Renal cortical epithelial cell (primary cell): ENCODE measurements around the gene PSG7. TPM values are rescaled to one million over a fixed set of nuclear protein-coding genes. Genes with fewer than 3 reads are reported as not detected.
"Not testable (repeated sequence)": the region's sequence is repeated elsewhere in the genome, so short reads cannot be mapped to it uniquely, and the experiment has no call there.

Experiments used
- DNase-seq: peaks from one replicate; pipeline ENCODE4 v3.0.0-alpha.2; 2011; ENCODE audit warnings: low read depth
- total RNA-seq: library from RNA; depleted of rRNA; stranded (reverse); fragments of >200 nt; gene quantifications from 2 replicates; pipeline ENCODE4 v1.2.3, GENCODE V29; 2014

The PSG7 gene
- not detected in 2 replicates for total RNA-seq

- DNase-seq, result not testable (repeated sequence)
Observed at GRCh38 chr19:42937107-42937506, at the start of gene PSG7. PSG7 (minus strand) TSS chr19:42937207; CDS start chr19:42937076, 131 bp downstream.

DNA sequence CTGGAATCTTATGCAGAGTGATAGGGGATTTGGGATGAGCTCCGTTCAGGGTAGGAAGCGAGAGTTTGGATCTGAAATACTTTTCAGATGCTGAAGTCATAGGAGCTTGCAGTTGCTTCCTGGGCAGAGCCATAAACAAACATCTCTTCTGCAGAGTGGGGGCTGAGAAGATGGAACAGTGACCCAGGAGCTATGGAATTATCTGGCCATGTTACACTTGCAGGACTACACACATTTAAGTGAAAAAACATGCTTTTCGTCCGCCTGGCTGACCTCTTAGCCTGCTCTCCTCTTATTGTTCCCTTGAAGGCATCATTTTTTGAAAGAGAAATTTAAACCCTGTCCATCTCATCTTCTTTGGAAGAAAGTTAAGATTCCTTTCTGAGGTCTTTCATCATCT, 48.6 kb upstream of the PSG7 start:
- no peak for DNase-seq

DNA sequence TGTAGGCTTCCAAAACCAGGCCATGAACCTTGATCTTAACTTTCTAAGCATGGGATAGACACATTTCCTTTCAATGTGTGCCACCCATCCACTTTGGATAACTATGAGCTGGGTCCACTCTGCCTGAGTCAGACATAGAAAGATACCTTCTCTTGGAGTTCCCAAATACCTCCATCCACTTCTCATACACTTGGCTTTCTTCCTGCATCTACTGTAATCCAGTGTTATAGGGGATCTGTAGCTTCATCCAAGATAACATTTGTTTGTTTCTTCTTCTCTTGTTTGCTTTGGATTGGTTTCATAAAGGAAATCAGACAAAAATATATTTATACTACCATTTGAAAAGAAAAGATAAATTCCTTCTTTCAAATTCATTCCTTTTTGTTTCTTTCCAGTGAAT, 45.1 kb upstream of the PSG7 start:
- not testable (repeated sequence) for DNase-seq

GRCh38 chr19:42971451-42971850, 34.4 kb upstream of the PSG7 start:
- DNase-seq, result not testable (repeated sequence)

- no peak for DNase-seq
Observed at GRCh38 chr19:42965176-42965575, 28.2 kb upstream of the PSG7 start.

GRCh38 chr19:42961119-42961518, 24.1 kb upstream of the PSG7 start:
- no peak for DNase-seq

GRCh38 chr19:42952126-42952525, 15.1 kb upstream of the PSG7 start:
- DNase-seq, result peak; percentile 6

- DNase-seq, result not testable (repeated sequence)
Observed at GRCh38 chr19:42951476-42951875, 14.5 kb upstream of the PSG7 start.

DNA sequence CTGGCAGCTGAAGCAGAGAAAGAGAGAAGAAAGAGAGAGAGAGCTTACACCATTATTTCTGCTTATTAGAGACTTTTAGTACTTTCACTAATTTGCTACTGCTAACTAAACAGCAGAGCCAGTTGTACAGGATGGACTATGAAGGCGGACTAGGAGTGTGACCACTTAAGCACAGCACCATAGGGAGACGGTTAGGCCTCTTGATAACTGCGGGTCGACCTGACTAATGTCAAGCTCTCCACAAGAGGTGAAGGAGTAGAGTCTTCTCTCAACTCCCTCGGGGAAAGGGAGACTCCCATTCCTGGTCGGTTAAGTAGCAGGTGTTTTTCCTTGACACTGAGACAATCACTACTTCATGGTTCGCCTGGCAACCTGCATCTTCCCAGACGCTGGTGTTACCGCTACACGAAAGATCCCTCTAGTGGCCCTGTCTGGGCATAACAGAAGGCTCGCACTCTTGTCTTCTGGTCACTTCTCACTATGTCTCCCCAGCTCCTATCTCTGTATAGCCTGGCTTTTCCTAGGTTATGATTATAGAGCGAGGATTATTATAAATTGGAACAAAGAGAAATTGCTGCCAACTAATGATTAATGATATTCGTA, 5.3 kb upstream of the PSG7 start:
- DNase-seq, result peak; percentile 23

GRCh38 chr19:42934726-42935125, 2.3 kb downstream of the PSG7 start:
- DNase-seq, result not testable (repeated sequence)

- peak; percentile 68 for DNase-seq
Observed at GRCh38 chr19:42934183-42934582, 2.8 kb downstream of the PSG7 start.

DNA sequence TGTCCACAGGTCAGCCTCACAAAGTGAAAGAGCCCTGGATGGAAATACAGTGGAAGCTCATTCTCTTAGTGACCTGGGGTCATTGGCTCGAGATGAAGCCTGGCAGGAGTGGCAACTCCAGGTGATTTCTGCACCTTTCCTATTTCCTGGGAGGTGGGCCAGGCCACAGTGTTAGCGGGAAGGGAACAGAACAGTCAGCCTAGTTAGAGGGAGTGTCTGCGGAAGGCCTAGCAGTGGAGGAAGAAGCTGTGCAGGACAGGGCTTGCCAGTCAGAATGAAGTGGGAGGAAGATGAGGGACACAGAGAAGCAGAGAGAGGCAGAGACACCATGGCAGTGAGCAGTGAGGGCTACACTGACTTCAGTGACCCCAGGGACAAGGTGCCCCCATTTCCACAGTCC, 3.6 kb downstream of the PSG7 start:
- not testable (repeated sequence) for DNase-seq

DNA sequence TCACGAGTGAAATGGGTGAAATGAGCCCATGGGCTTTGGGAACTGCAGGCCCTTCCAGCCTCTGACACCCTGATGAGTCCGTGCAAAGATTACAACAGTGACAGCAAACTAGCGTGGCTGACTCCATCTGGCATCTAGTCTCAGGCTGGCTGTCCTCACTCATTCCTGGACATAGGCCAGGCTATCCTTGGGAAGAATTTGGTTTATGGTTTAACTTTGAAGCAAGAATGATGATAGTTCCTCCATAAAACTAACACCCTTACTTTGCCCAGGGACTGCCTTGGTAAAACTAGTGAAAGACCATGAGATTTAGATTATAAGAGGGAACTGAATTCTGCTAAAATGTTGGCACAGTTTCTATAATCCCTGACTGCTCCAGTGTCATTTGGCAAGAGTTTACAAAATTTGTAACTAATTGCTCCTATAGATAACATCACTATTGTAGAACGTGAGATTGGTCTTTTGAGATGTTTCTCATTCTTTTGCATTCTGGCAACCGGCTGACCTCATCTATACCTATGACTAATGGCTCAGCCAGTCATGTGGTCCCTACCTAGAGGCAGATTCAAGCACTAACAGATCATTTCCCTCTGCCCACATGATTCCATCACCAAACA, 4.4 kb downstream of the PSG7 start:
- DNase-seq, result peak; percentile 87

DNA sequence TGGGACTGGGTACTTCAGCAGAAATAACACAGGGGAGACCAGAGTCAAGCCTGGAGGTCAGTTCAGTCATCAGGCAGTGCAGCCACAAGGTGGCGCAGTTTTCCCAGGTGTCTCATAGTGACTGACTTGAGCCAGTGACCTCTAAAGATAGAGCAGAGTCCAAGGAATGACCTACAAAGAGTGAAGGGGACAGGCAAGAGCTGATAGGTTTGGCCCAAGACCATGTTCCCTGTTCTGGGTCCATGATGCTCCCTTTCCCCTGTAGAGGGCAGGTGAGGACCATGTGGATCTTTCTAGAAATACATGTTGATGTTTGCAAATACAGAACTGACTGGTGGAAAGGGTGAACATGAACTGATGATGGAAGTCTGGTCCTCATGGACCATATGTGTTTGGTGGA, 6.8 kb downstream of the PSG7 start:
- DNase-seq, result peak; percentile 26

DNA sequence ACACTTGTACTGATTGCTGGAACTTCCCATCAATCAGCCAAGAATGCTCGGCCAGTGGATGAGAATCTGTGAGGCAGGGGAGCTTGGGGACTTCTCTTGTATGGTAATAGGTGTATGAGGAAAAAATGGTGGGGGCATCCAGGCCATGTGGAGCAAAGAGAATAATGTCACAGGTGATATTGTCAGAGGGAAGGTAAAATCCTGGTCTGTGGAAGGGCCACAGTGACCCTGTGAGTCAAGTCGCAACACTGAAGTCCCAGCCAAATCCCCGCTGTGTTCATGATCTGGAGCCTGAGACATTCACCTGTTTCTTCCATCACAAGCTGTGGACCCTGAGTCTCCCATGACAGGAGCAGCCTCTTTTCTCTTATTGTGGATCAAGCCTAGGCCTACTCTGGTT, 8.1 kb downstream of the PSG7 start:
- no peak for DNase-seq

- DNase-seq, result no peak
Observed at GRCh38 chr19:42926781-42927180, 10.2 kb downstream of the PSG7 start.

GRCh38 chr19:42923106-42923505, 13.9 kb downstream of the PSG7 start:
- peak; percentile 28 for DNase-seq

GRCh38 chr19:42920971-42921370, 16.0 kb downstream of the PSG7 start:
- not testable (repeated sequence) for DNase-seq

DNA sequence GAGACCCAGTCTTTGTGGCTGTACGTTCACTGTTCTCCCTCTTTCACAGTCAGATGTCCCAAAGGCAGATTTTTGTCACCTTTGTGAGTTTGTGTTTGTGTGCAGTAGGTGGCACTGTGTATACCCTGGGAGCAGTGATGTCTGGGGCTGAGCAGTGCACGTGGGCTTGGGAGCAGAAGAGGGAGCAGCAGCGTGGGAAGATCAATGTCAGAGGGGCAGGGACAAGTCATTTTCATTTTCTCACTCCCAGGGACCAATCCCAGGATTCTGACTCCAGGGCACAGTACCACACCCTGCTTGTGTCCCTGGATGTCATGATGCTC, 17.3 kb downstream of the PSG7 start:
- no peak for DNase-seq

GRCh38 chr19:42919070-42919756, 17.8 kb downstream of the PSG7 start:
- DNase-seq, result not testable (repeated sequence)

DNA sequence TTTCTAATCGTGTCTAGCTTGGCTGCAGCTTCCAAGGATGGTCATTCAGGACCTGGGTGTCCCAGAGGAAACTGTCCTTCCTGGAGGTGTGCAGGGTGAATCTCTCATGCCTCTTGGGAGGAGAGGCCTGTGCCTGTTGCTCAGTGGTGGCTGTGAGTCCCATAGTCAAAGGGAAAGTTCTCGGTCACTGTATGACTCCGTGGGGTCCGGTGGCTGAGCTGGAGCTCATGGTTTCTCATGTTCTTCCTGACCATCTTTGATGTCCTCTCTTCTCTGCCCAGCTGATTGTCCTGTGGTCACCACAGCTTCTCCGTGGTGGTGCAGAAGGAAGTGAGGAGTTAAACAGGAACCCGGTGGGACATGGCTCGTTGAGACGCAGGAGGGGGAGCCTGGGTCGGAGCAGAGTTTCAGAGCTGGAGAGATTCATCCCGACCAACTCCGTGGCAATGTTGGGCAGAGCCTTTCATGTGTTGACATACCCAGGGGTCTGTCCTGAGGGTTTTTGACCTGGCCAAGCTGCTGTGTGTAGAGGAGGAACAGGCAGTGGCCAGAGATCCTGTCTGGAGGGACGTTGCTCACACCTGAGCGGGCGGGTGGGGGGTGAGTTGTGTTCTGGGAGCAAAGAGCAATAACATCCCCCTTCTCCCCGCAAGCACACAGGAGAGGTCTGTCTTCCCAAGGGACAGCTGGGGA, 18.5 kb downstream of the PSG7 start:
- DNase-seq, result not testable (repeated sequence)

- not testable (repeated sequence) for DNase-seq
Observed at GRCh38 chr19:42917634-42918033, 19.4 kb downstream of the PSG7 start, which contains the start of gene PSG6. PSG6 (minus strand) TSS chr19:42917894; CDS start chr19:42917792, 102 bp downstream.
